SU-DHL-6 (cell line): ENCODE measurements around the gene FHAD1.

Experiments
- H2AFZ ChIP-seq: fragments of 200-600 bp; sonication (generic); 2 replicates; pipeline ENCODE4 v1.6.1; 2014; ENCODE audit warnings: low read depth, mild to moderate bottlenecking, moderate library complexity, mixed read lengths, antibody characterized with exemption, low read length; ENCODE audit not compliant: severe bottlenecking
- H3F3A ChIP-seq: fragments of 200-600 bp; shearing (Covaris generic); 2 replicates; pipeline ENCODE4 v1.6.0; 2016; ENCODE audit warnings: antibody characterized with exemption, mild to moderate bottlenecking; ENCODE audit not compliant: insufficient read depth
- H3K27ac ChIP-seq: fragments of 200-600 bp; sonication (generic); 2 replicates; pipeline ENCODE4 v1.5.1; 2016; ENCODE audit warnings: low read depth, mild to moderate bottlenecking, low read length, moderate library complexity, mixed read lengths
- H3K27me3 ChIP-seq: fragments of 200-600 bp; sonication (generic), shearing (Covaris generic); 2 replicates; pipeline ENCODE4 v1.6.0; 2014; ENCODE audit warnings: mild to moderate bottlenecking, low read length
- H3K36me3 ChIP-seq: fragments of 200-600 bp; sonication (generic); 2 replicates; pipeline ENCODE4 v1.6.1; 2014; ENCODE audit warnings: mild to moderate bottlenecking, low read length, mixed read lengths
- H3K4me2 ChIP-seq: fragments of 300-600, 200-600 bp; shearing (Covaris generic), sonication (generic); 2 replicates; pipeline ENCODE4 v1.6.0; 2014; ENCODE audit warnings: low read length, low read depth, mild to moderate bottlenecking; ENCODE audit not compliant: poor library complexity, severe bottlenecking
- H3K4me3 ChIP-seq: fragments of 200-600 bp; sonication (generic); 2 replicates; pipeline ENCODE4 v1.5.1; 2014; ENCODE audit warnings: antibody characterized with exemption, low read length, mild to moderate bottlenecking, mixed read lengths; ENCODE audit not compliant: insufficient read depth, poor library complexity, severe bottlenecking
- H3K79me2 ChIP-seq: fragments of 200-600 bp; sonication (generic); 2 replicates; pipeline ENCODE4 v1.6.1; 2014; ENCODE audit warnings: mild to moderate bottlenecking, low read length, moderate library complexity; ENCODE audit not compliant: insufficient read depth
- H3K9ac ChIP-seq: fragments of 200-600 bp; sonication (generic); 2 replicates; pipeline ENCODE4 v1.7.0; 2014; ENCODE audit warnings: mild to moderate bottlenecking, low read length
- H3K9me2 ChIP-seq: fragments of 200-600 bp; sonication (generic); replicated peaks from 2 replicates; pipeline ENCODE4 v1.6.1; 2014; ENCODE audit warnings: low read length; ENCODE audit not compliant: insufficient read depth
- H3K9me3 ChIP-seq: fragments of 200-600 bp; sonication (generic); 2 replicates; pipeline ENCODE4 v1.6.1; 2014; ENCODE audit warnings: low read length, mixed read lengths; ENCODE audit not compliant: insufficient read depth
- H4K20me1 ChIP-seq: fragments of 200-600 bp; sonication (generic); 2 replicates; pipeline ENCODE4 v1.6.1; 2014; ENCODE audit warnings: low read depth, mild to moderate bottlenecking, antibody characterized with exemption, low read length, moderate library complexity, mixed read lengths
- CTCF ChIP-seq: fragments of 200-600 bp; sonication (generic); IDR thresholded peaks from one replicate; pipeline ENCODE4 v1.5.1; 2017; ENCODE audit warnings: antibody characterized with exemption, mild to moderate bottlenecking, low read length, moderate library complexity; ENCODE audit not compliant: insufficient read depth, poor library complexity, severe bottlenecking
- EZH2phosphoT487 ChIP-seq: fragments of 200-600 bp; sonication (generic), shearing (Covaris generic); conservative IDR thresholded peaks from 2 replicates; pipeline ENCODE4 v1.6.1; 2018; ENCODE audit warnings: mild to moderate bottlenecking, antibody characterized with exemption, low read length, moderate library complexity, mixed read lengths

Gene FHAD1

GRCh38 chr1:15214527-15214926 is 32.5 kb upstream of the FHAD1 start:
- H3K9me3 ChIP-seq = no peaks in the 10 kb centered on the region
- no peaks in the 10 kb centered on the region for H4K20me1 ChIP-seq
- no peak overlapping the region for H2AFZ ChIP-seq
- H3K27me3 ChIP-seq = no peaks in the 10 kb centered on the region
- H3F3A ChIP-seq = no peaks in the 10 kb centered on the region
- no peak for TF ChIP-seq EZH2phosphoT487
- TF ChIP-seq CTCF = no peak
- H3K36me3 ChIP-seq = no peaks in the 10 kb centered on the region
- H3K4me2 ChIP-seq = no peak overlapping the region
- H3K79me2 ChIP-seq = no peaks in the 10 kb centered on the region
- H3K27ac ChIP-seq = no peak overlapping the region
- H3K4me3 ChIP-seq = no peak overlapping the region
- H3K9me2 ChIP-seq = no peaks in the 10 kb centered on the region
- no peak overlapping the region for H3K9ac ChIP-seq

- Histone ChIP-seq H3K27me3 (no peaks in the 10 kb centered on the region), H4K20me1 (no peaks in the 10 kb centered on the region), H3K27ac (no peak overlapping the region), H3K36me3 (no peaks in the 10 kb centered on the region), H3F3A (no peaks in the 10 kb centered on the region), H2AFZ (no peak overlapping the region), H3K79me2 (no peaks in the 10 kb centered on the region), H3K4me2 (no peak overlapping the region), H3K9ac (no peak overlapping the region), H3K9me3 (no peaks in the 10 kb centered on the region), H3K4me3 (no peak overlapping the region), H3K9me2 (no peaks in the 10 kb centered on the region)
- no peak for TF ChIP-seq EZH2phosphoT487
- TF ChIP-seq CTCF = no peak
Observed at GRCh38 chr1:15215116-15215515, 31.9 kb upstream of the FHAD1 start.

GRCh38 chr1:15217654-15218053 is 29.4 kb upstream of the FHAD1 start:
- H3K27me3 ChIP-seq = no peaks in the 10 kb centered on the region
- no peaks in the 10 kb centered on the region for H3K79me2 ChIP-seq
- no peaks in the 10 kb centered on the region for H3K9me2 ChIP-seq
- no peak overlapping the region for H3K4me3 ChIP-seq
- no peak overlapping the region for H3K27ac ChIP-seq
- no peaks in the 10 kb centered on the region for H3K9me3 ChIP-seq
- no peaks in the 10 kb centered on the region for H3F3A ChIP-seq
- no peak overlapping the region for H3K9ac ChIP-seq
- no peaks in the 10 kb centered on the region for H4K20me1 ChIP-seq
- no peak overlapping the region for H3K4me2 ChIP-seq
- TF ChIP-seq CTCF (no peak), EZH2phosphoT487 (no peak)
- H3K36me3 ChIP-seq = no peaks in the 10 kb centered on the region
- H2AFZ ChIP-seq = no peak overlapping the region
